Measurements from ENCODE around the gene TJAP1.

DNA sequence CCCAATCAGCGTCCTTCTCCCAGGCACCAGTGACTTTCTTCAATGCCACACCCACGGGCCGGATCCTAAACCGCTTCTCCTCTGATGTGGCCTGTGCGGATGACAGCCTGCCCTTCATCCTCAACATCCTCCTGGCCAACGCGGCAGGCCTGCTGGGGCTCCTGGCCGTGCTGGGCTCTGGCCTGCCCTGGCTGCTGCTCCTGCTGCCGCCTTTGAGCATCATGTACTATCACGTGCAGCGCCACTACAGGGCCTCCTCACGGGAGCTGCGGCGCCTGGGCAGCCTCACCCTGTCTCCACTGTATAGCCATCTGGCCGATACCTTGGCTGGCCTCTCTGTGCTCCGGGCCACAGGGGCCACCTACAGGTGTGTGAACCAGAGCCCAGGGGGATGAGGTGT lies 31.8 kb upstream of the TJAP1 start:
- TF ChIP-seq, protein P1, sequence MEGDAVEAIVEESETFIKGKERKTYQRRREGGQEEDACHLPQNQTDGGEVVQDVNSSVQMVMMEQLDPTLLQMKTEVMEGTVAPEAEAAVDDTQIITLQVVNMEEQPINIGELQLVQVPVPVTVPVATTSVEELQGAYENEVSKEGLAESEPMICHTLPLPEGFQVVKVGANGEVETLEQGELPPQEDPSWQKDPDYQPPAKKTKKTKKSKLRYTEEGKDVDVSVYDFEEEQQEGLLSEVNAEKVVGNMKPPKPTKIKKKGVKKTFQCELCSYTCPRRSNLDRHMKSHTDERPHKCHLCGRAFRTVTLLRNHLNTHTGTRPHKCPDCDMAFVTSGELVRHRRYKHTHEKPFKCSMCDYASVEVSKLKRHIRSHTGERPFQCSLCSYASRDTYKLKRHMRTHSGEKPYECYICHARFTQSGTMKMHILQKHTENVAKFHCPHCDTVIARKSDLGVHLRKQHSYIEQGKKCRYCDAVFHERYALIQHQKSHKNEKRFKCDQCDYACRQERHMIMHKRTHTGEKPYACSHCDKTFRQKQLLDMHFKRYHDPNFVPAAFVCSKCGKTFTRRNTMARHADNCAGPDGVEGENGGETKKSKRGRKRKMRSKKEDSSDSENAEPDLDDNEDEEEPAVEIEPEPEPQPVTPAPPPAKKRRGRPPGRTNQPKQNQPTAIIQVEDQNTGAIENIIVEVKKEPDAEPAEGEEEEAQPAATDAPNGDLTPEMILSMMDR (IDR thresholded peaks at IDR 0.05; ENCODE audit: insufficient read depth, low read length, poor library complexity, severe bottlenecking), result no peak
- no peak for TF ChIP-seq EZH2phosphoT487 (conservative IDR thresholded peaks at IDR 0.05; ENCODE audit: low read length)
